K562 (cell line): ENCODE measurements around the gene TMA7B. TPM values are rescaled to one million over a fixed set of nuclear protein-coding genes. Genes with fewer than 3 reads are reported as not detected.

Source experiments
- C11orf30 ChIP-seq: fragments of 450-650 bp; IDR thresholded peaks from 2 replicates; pipeline ENCODE4 v1.6.1; 2016; ENCODE audit warnings: low read depth, mild to moderate bottlenecking
- CC2D1A ChIP-seq: fragments of 450-650 bp; IDR thresholded peaks from 2 replicates; pipeline ENCODE4 v1.6.1; 2017; ENCODE audit warnings: mild to moderate bottlenecking
- HNRNPLL ChIP-seq: fragments of 200-400 bp; formaldehyde crosslinking; IDR thresholded peaks from 2 replicates; pipeline ENCODE4 v1.6.1; 2017; ENCODE audit warnings: low read length, low read depth, mild to moderate bottlenecking; ENCODE audit not compliant: poor library complexity, severe bottlenecking
- PRPF4 ChIP-seq: fragments of 200-400 bp; formaldehyde crosslinking; IDR thresholded peaks from one replicate; pipeline ENCODE4 v1.6.1; 2017; ENCODE audit warnings: low read length, low read depth, mild to moderate bottlenecking; ENCODE audit not compliant: insufficient read depth, poor library complexity, severe bottlenecking
- RBM17 ChIP-seq: fragments of 200-400 bp; formaldehyde crosslinking; IDR thresholded peaks from 2 replicates; pipeline ENCODE4 v1.6.1; 2017; ENCODE audit warnings: low read depth, mild to moderate bottlenecking, low read length, borderline replicate concordance
- SAP30 ChIP-seq: fragments of 200-600 bp; sonication (generic); IDR thresholded peaks from 2 replicates; pipeline ENCODE4 v1.6.1; 2012; ENCODE audit warnings: borderline replicate concordance, low read depth, mild to moderate bottlenecking, moderate library complexity, low read length, control low read depth, inconsistent platforms; ENCODE audit not compliant: insufficient read depth, poor library complexity, severe bottlenecking
- ZNF75A ChIP-seq: fragments of 450-650 bp; formaldehyde crosslinking; IDR thresholded peaks from 2 replicates; pipeline ENCODE4 v1.4.0; 2020; ENCODE audit warnings: mild to moderate bottlenecking
- polyA plus RNA-seq, 8 experiments: library from polyadenylated mRNA; depleted of rRNA in 4 of 8; stranded (reverse) in 5 of 8; unstranded in 3 of 8; fragments of >200 nt; fragmentation: Nextera tagmentation in 2 of 8; fragmentation: Illumina TruSeq in 1 of 8; extraction: Ambion mirVana in 2 of 8; extraction: Trizol in 1 of 8; gene quantifications; 2 replicates each; pipeline versions ENCODE4 v1.2.1 to v1.2.3, GENCODE V29; 2011 to 2014; ENCODE audit warnings: inconsistent platforms in 1 of 8, missing spikeins in 1 of 8
- total RNA-seq, 7 experiments: library from RNA; depleted of rRNA in 6 of 7; stranded (reverse); fragments of >200 nt in 6 of 7; fragmentation: Illumina TruSeq in 2 of 7; extraction: Trizol in 2 of 7; gene quantifications; 2 replicates each; pipeline versions ENCODE4 v1.2.1 to v1.2.3, GENCODE V29; 2011 to 2021; ENCODE audit warnings: low replicate concordance in 1 of 7
- TF ChIP-seq, protein P1 (sequence below): fragments of 250-450 bp; sonication (Bioruptor Pico); IDR thresholded peaks from 2 replicates; pipeline ENCODE4 v1.5.0; 2020; ENCODE audit warnings: mild to moderate bottlenecking
- TF ChIP-seq, protein P2 (sequence below): sonication (generic); formaldehyde crosslinking; IDR thresholded peaks from 2 replicates; pipeline ENCODE4 v1.8.1; 2023; ENCODE audit warnings: mild to moderate bottlenecking, missing genetic modification reagents
- TF ChIP-seq, protein P3 (sequence below): fragments of 250-450 bp; sonication (Bioruptor Pico); IDR thresholded peaks from 2 replicates; pipeline ENCODE4 v1.5.0; 2022; ENCODE audit warnings: mild to moderate bottlenecking
- TF ChIP-seq, protein P4 (sequence below): IDR thresholded peaks from 3 replicates; pipeline ENCODE4 v1.6.1; 2011; ENCODE audit warnings: borderline replicate concordance, mild to moderate bottlenecking; ENCODE audit not compliant: insufficient read length, insufficient read depth

The TMA7B gene
- total and polyA plus RNA-seq, 9 of the 15 experiments (the other 6 are each of a cell fraction or from before 2014, with no cell fraction given): 5.6 to 14.2 (median 11.8) TPM

DNA sequence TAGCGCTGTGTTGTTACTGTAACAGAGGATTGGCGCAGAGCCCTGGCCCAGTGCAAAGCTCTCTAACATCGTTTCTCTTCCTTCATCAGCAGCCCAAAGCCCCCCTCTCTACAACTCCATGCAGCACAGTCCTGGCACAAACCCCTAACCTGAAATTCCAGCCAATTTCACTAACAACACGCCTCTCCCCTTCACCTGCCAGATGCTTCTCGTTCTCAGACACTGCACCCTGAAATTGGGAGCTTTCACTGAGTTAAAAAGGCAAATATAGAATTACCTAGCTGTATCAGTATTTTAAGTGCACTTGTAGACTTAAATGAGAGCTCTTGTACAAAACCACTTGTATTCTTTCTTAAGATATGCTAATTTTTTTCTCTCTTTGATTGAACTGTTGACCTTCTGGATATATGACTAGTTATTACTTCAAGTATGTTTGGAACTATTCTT, 43.0 kb upstream of the TMA7B start (continued):
- TF ChIP-seq, protein P1, sequence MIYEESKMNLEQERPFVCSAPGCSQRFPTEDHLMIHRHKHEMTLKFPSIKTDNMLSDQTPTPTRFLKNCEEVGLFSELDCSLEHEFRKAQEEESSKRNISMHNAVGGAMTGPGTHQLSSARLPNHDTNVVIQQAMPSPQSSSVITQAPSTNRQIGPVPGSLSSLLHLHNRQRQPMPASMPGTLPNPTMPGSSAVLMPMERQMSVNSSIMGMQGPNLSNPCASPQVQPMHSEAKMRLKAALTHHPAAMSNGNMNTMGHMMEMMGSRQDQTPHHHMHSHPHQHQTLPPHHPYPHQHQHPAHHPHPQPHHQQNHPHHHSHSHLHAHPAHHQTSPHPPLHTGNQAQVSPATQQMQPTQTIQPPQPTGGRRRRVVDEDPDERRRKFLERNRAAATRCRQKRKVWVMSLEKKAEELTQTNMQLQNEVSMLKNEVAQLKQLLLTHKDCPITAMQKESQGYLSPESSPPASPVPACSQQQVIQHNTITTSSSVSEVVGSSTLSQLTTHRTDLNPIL (CRISPR knock-in tag): no peak
- TF ChIP-seq C11orf30: no peak
- TF ChIP-seq CC2D1A: no peak
- TF ChIP-seq, protein P2, sequence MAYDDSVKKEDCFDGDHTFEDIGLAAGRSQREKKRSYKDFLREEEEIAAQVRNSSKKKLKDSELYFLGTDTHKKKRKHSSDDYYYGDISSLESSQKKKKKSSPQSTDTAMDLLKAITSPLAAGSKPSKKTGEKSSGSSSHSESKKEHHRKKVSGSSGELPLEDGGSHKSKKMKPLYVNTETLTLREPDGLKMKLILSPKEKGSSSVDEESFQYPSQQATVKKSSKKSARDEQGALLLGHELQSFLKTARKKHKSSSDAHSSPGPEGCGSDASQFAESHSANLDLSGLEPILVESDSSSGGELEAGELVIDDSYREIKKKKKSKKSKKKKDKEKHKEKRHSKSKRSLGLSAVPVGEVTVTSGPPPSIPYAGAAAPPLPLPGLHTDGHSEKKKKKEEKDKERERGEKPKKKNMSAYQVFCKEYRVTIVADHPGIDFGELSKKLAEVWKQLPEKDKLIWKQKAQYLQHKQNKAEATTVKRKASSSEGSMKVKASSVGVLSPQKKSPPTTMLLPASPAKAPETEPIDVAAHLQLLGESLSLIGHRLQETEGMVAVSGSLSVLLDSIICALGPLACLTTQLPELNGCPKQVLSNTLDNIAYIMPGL (CRISPR knock-in tag): no peak
- TF ChIP-seq, protein P3, sequence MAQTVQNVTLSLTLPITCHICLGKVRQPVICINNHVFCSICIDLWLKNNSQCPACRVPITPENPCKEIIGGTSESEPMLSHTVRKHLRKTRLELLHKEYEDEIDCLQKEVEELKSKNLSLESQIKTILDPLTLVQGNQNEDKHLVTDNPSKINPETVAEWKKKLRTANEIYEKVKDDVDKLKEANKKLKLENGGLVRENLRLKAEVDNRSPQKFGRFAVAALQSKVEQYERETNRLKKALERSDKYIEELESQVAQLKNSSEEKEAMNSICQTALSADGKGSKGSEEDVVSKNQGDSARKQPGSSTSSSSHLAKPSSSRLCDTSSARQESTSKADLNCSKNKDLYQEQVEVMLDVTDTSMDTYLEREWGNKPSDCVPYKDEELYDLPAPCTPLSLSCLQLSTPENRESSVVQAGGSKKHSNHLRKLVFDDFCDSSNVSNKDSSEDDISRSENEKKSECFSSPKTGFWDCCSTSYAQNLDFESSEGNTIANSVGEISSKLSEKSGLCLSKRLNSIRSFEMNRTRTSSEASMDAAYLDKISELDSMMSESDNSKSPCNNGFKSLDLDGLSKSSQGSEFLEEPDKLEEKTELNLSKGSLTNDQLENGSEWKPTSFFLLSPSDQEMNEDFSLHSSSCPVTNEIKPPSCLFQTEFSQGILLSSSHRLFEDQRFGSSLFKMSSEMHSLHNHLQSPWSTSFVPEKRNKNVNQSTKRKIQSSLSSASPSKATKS (CRISPR knock-in tag): no peak
- TF ChIP-seq SAP30: no peak
- no peak for TF ChIP-seq ZNF75A (CRISPR knock-in tag)
- no peak for TF ChIP-seq PRPF4
- no peak for TF ChIP-seq RBM17
- TF ChIP-seq HNRNPLL: no peak
- TF ChIP-seq, protein P4, sequence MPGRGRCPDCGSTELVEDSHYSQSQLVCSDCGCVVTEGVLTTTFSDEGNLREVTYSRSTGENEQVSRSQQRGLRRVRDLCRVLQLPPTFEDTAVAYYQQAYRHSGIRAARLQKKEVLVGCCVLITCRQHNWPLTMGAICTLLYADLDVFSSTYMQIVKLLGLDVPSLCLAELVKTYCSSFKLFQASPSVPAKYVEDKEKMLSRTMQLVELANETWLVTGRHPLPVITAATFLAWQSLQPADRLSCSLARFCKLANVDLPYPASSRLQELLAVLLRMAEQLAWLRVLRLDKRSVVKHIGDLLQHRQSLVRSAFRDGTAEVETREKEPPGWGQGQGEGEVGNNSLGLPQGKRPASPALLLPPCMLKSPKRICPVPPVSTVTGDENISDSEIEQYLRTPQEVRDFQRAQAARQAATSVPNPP: no peak
- TF ChIP-seq, all 486 proteins: peak for 0
